Stimulated activated CD8-positive, alpha-beta memory T cell treated with anti-CD3 and anti-CD28 coated beads, Interleukin-4, amount 100 ng/mL, for 4 hours (primary cell): Measurements from ENCODE around the gene SEPTIN3.
"Not testable (repeated sequence)": the region's sequence is repeated elsewhere in the genome, so short reads cannot be mapped to it uniquely, and the experiment has no call there.

ENCODE experiments used
- DNase-seq, 2 donors: peaks; one replicate each; pipeline ENCODE4 v3.0.0-alpha.2; 2020; ENCODE audit warnings: low read depth in 2 of 2, low spot score in 1 of 2

SEPTIN3 gene

DNA sequence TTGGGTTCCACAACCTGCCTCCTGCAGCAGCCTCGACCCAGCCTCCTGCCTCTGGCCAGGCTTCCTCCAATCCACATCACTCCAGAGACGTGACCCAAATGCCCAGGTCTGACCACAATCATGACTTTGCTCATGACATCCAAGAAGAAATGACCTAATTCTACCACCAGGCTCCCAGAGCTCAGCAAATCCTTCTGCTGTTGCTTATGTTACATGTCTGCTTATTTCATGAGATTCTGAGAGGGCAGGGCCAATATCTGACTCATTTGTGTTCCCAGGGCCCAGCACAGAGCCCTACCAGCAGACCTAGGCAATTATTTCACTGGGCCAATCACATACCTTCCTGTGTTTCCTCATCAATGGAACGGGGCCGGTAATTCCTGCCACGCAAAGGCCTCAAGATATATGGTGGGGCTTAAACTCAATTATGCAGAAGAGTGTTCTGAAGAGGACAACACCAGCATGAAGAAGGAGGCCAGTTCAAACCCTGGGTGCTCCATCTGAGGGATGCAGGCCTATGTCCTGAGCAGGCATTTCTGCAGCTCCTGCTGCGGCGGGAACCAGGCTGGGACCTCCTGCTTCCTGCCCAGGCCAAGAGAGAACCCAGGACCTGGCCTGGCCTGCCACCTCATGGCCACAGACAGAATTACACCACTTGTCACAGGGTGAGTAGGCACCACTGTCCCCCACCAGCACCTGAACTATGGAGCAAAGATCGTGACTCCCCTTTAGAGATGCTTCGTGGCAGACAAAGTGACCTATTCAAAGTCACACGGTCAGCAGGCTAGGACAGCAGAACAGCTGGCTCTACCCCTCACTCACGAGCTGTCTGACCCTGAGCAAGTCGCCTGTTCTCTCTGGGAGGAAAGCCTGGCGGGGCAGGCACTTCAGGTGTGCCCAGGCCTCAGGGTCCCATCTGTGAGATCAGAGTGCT, 28.1 kb upstream of the SEPTIN3 start:
- peak; percentile 64 to 66 for DNase-seq

DNA sequence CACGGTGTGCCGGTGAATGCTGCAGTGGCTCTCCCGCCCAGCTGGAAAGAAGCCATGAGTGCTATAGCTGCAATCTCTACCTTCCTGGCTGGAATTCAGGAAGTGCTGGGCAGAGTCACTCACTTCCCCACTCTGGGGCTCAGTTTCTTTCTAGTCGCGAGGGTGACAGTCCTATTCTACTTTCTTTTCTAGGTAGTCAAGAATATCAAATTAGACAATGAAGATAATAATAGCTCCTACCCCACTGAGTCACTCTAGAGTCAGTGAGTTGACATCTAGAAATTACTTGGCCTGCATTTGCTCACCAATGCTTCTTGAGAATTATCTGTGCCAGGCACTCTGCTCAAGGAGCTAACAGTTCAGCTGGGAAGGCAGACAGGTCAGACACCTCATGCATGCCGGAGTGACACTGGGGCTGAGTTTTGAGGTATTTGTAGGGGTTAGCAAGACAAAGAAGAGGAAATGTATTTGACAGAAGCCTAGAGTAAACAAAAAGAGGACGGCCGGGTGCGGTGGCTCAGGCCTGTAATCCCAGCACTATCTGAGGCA, 25.5 kb upstream of the SEPTIN3 start:
- DNase-seq: no peak

DNA sequence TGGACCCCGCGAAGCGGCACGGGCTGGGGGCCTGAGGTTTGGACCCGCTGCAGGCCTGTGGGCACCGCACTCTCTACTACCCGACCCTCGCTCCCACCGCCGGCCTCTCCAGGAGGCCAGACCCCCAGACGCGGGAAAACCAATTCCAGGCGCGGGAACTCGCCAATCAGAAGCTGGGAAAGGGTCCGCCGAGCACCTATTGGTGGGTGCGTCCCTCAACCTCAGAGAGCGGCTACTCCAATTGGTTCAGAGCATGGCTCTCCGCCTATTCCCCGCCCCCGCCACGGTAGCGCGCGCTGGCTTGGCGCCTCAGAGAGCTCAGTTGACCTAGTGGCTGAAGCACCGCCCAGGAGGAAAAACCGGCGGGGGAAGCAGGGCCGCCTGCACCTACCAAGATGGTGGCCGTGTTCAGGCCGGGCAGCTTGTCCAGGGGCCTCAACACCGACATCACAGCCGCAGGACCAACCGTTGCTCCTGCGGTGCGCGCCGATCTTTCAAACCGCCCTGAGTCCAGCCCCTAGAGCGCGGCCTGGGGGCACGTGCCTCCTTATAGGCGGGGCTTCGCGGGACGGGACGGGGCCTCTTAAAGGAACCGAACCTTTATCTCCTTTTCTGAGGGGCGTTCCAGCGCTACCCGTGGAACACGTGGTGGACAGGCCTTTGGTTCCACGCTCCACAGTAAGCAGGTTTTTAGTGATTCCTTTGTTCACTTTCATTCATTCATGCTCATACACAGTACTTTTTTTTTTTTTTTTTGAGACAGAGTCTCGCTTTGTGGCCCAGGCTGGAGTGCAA, 22.4 kb upstream of the SEPTIN3 start, which contains the start of gene CENPM:
Gene CENPM, minus strand, starts transcription at position 524 of the 795 bp plus-strand sequence. Its CDS starts 76 bp downstream, at position 448.
- DNase-seq: peak; percentile 67 to 72

DNA sequence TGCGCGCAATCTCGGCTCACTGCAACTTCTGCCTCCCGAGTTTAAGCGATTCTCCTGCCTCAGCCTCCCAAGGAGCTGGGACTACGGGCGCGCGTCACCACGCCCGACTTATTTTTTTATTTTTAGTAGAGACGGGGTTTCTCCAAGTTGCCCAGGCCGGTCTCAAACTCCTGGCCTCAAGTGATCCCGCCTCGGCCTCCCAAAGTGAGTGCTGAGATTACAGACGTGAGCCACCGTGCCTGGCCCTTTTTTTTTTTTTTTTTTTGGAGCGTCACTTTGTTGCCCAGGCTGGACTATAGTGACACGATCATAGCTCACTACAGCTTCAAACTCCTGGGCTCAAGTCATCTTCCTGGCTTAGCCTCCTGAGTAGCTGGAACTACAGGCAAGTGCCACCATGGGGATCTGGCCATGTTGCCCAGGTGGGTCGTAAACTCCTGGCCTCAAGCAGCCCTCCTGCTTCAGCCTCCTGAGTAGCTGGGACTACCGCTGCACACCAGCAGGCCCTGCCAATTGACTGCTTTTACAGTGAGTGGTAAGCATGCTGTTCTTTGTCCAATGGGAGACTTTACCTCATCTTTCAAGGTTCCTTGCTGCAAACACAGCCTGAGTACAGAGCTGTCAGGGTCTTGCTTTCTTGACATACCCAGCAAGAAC, 21.7 kb upstream of the SEPTIN3 start:
- no peak for DNase-seq

DNA sequence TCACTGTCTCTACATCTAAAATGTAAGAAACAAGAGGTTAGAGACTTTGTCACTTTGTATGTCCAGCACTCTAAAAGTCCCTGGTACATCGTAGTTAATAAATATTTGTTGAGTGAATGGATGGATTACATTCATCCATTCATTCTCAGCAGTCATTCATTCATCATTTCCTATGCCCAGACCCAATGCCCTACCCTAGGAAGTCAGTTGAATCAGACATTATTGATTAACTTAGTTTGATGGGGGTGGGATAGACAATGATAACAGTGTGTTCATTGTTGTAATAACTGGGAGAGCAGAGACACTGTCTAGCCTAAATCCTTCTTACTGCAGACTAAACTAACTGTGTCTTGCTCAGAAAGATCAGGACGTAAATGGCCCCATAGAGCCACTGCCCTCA, 21.1 kb upstream of the SEPTIN3 start:
- DNase-seq: no peak

DNA sequence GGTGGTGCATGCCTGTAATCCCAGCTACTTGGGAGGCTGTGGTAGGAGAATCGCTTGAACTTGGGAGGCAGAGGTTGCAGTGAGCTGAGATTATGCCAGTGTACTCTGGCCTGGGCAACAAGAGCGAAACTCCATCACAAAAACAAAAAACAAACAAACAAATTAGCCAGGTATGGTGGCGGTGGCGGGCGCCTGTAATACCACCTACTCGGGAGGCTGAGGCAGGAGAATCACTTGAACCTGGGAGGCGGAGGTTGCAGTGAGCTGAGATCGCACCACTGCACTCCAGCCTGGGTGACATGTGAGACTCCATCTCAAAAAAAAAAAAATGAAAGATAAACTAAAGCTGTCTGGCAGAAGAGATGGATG, 20.3 kb upstream of the SEPTIN3 start:
- not testable (repeated sequence) for DNase-seq

DNA sequence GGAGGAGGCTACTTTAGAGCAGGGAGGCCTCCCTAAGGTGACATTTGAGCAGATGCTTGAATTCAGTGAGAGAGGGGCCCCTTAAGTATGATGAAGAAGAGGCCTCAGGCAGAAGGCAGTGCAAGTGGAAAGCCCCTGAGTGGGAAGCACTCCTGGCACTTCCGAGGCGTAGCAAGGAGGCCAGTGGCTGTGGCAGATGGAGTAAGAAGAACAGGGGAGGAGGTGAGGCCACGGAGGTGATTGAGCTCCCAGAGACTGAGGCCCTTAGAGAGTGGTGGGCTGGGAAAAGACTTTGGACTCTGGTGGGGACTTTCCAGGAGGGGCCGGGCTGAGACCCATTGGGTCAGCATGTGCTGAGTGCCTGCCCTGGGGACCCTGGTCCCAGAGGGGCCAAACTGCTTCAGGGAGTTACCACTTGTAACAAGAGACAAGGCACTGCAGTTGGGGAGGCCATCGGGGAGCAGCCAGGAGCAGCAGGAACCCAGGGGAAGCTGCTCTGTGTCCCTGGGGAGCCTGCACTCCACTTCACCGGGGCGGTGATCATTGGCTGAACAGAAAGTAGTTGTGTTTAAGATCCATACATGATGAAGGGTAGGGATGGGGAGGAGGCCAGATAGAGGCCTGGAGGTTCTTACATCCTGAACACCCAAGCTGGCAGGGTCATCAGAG, 19.8 kb upstream of the SEPTIN3 start:
- DNase-seq: no peak

DNA sequence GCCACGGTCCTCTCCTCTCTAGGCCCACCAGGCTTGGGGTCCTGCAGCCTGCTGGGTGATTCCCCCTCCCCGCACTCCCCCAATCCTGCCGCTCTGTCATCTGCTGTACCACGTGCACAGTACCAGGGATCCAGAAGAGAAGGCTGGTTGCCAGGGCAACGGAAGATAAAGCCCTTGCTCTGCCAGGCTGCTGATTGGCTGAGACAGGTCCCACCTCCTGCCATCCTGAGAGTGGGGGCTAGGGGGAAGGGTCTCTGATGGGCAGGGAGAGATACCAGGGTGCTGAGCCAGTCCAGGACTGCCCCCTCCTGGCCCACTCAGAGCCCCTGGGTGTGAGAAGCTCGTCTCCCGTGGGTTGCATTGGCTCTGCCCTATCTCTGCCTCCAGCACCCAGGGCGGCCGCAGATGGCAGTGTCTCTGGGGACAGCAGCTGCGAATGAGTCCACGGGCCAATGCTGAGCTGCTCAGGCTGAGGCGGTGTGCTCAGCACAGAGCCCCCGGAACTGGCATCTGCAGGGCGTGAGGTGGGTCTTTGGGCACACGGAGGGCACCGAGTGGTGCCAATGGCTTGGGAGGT, 17.3 kb upstream of the SEPTIN3 start, which contains the start of gene SMIM45:
Gene SMIM45, plus strand, starts transcription at position 253 of the 577 bp plus-strand sequence.
- DNase-seq: no peak

DNA sequence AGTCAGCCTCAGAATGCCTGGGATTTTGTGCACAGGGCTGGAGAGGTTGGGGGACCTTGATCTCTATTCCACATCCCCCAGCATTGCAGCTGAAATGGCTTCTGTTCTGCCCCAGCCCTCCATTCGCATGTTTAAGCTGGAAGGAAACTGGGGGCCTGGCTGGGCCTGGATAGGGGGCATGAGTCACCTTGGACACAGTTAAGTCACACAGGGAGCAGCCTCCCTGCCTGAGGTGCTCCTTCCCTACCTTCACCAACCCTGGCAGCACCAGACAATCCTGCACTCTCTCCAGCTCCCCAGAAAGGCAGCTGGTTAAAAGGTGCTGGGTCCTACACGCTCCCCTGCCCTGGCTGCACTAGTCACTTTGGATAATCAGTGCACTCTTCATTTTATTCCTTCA, 16.5 kb upstream of the SEPTIN3 start:
- DNase-seq: no peak

DNA sequence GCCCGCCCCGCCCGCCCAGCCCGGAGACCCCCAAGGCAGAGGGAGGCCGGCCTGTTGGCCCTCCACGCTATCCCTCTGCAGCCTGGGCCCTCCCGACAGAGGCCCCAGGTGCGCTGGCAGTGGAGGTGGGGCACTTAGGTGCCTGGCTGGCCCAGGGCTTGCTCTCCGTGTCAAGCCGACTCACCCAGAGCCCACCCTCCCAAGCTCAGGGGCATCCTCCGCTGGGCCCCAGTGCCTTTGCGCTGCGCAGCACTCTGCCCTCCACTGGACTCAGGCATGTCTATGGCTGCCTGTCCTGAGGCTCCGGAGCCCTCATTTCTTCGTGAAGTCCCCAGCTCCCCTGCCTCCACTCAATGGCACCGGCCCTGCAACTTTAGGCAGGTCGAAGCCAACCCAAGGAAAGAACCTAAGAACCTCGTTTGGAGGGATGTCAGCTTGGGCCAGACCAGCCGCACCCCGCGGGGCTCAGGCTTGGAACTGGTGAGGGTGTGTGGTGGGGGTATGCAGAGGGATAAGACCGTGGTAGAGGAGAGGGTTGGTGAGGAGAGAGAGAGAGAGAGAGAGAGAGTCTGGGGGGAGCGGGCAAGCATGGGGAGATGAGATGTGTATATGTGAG, 11.2 kb upstream of the SEPTIN3 start:
- DNase-seq: no peak

DNA sequence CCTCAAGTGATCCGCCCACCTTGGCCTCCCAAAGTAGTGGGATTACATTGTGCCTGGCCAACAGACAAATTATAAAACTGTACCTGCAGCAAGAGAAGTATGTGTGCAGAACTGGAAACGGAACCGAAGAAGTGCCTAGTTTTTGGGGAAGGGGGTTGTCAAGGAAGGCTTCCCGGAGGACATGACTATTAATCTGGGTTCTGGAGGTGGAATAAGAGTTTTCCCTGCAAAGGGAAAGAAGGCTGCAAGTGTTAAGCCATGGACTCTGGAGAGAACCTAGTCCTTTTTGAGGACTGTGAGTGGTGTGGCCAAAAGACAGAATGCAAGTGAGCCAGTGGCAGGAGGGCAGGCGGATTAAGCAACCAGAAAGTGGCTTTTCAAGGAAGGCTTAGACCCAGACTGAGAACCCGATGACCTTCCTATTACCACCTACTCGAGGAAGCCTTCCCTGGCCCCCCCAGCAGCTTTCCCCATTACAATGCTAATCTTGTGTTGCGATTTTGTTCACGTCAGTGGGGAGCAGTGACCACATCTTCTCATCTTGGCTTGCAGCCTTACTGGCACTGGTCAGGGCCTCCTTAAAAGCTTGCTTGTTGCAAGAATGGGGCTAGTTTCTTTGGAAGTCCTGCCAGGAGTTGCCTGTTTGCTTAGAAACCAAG, 5.7 kb upstream of the SEPTIN3 start:
- no peak for DNase-seq

DNA sequence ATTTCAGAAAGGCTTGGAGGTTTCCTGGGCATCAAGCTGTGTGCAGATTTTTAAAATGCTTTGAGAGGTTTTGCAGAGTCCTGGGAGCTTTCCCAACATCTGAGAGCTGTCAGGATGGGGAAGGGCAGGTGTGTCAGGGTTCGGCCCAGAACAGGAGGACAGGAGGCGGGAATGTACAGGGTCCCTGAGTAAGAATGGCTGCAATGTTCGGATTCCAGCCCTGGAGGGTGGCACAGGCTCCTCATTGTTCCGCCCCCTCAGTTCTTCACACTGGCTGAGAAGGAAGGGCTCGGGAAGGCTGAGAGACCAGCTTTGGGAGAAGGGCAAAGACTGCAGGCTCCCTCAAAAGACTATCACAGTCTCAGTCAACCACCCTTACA, 5.1 kb upstream of the SEPTIN3 start:
- no peak for DNase-seq

DNA sequence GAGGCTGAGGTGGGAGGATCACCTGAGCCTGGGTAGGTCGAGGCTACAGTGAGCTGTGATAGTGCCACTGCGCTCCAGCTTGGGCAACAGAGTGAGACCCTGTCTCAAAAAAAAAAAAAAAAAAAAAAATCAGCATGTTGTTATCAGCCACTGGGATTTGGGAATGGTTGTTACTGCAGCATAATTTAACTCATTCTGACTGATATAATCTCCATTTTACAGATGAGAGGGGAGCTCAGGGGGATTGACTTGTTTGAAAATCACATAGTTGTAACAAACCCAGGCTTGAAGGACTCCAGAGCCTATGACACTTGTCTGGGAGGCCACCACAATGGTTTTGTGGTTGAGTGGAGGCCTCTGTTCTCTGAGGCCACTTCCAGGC, 3.0 kb upstream of the SEPTIN3 start:
- DNase-seq: no peak

DNA sequence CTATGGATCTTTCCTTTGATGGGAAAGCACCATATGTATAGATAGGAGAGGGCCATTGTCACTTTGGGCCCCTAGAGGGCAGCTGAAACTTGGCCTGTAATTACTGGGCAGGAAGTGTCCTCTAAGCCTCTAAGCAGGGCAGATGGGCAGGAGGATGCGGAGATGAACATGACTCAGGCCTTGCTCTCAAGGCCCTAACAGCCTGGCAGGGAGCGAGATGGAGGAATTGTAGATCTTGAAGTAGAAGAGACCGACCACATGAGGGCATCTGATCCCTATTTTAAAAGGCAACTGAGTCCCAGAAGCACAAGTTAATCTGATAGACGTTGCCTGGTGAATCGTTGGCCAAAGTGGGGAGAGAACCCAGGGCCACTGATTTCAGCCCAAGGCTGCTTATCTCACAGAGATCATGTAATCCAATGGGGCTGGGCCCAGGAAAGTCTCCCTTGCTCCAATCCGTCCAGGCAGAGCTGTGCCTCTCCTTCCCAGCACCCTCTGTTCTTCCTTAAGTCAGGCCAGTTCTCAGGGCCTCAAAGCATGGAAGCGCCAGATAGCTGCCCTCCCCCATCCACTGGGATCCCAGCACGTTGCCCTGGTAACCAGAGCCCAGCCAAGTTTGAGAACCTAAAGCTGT, 2.5 kb upstream of the SEPTIN3 start:
- no peak for DNase-seq

DNA sequence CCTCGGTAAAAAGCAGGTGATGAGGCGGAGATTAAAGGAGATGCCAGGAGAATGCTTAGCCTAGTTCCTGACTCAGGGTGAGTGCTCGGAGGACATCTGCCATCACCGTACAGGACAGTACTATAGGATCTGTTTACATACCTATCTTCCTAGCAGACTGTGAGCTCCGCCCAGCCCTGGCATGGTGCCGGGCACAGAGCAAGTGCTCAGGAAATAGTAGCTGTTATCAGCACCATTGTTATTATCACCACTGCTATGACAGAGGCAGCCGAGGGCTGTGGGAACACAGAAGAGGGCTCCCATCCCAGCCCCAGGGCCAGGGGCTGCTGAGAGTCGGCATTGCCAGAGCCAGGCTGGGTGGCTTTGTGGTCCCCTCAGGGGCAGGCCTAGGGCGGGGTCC, 642 bp upstream of the SEPTIN3 start:
- DNase-seq: no peak

DNA sequence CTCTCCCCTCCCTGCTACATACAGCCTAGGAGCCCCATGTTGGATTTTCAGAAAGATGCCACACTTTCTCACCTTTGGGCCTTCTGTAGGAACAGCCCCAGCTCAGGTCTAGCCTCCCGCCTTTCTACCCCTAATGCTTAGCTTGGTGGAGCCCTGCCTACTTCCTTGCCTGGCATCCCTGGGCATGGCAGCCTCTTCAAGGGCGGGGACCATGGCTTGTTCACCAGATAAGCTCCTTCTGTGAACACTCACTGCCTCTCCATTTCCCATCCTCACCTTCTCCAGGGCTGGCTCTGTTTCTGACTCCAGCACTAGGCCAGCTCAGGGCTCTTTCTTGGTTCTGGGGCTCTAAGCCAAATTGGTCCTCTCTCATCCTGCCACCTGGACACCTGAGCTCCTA, 1.4 kb downstream of the SEPTIN3 start:
- DNase-seq: no peak

DNA sequence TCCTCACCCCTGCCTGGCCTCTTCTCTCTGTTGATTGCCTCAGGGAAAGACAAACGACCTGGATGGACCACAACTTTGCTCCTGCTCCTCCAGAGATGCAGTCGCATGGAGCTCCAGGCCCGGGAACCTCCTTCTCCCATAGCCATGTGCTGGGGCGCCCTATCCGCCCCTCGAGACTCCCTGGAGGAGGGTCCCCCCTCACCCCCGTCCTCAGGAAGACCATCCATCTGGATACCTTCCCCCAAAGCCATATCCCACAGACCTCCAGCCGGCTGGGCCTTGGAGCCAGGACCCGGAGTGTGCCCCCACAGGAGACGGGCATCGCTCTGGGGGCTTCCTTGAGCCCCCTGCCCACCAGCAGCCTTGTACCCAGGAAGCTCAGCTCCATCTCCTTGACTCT, 2.2 kb downstream of the SEPTIN3 start:
- no peak for DNase-seq

DNA sequence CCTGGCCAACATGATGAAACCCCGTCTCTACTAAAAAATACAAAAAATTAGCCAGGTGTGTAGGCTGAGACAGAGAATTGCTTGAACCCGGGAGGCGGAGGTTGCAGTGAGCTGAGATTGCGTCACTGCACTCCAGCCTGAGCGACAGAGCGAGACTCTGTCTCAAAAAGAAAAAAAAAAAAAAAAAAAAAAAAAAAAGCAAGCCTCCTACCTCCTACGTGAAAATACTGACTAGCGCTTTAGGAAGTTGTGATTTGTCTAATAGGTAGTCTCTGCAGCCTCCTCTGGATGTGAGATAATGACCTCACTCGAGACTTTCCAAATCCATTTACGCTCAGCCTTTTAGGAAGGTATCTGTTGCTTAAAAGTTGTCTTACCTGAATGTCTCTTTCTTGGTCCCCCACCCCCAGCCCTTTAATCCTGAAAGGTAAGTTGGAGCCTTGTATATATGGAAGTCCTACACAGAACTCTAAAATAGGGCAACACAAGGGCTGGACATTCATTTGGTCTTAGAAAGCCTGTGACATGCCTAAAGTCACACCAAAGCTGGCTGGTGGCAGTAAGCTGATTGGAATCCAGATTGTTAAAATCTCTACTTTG, 5.5 kb downstream of the SEPTIN3 start:
- no peak for DNase-seq
